GM19463 (cell line): ENCODE results near the gene KIFAP3.
"Not testable (repeated sequence)": the region's sequence is repeated elsewhere in the genome, so short reads cannot be mapped to it uniquely, and the experiment has no call there.

Experiments
- ATAC-seq: cut with Tn5 transposase; IDR thresholded peaks from one replicate; pipeline ENCODE4 v1.9.1; 2021; ENCODE audit warnings: mild to moderate bottlenecking, moderate library complexity; ENCODE audit not compliant: unreplicated experiment

The KIFAP3 gene

DNA sequence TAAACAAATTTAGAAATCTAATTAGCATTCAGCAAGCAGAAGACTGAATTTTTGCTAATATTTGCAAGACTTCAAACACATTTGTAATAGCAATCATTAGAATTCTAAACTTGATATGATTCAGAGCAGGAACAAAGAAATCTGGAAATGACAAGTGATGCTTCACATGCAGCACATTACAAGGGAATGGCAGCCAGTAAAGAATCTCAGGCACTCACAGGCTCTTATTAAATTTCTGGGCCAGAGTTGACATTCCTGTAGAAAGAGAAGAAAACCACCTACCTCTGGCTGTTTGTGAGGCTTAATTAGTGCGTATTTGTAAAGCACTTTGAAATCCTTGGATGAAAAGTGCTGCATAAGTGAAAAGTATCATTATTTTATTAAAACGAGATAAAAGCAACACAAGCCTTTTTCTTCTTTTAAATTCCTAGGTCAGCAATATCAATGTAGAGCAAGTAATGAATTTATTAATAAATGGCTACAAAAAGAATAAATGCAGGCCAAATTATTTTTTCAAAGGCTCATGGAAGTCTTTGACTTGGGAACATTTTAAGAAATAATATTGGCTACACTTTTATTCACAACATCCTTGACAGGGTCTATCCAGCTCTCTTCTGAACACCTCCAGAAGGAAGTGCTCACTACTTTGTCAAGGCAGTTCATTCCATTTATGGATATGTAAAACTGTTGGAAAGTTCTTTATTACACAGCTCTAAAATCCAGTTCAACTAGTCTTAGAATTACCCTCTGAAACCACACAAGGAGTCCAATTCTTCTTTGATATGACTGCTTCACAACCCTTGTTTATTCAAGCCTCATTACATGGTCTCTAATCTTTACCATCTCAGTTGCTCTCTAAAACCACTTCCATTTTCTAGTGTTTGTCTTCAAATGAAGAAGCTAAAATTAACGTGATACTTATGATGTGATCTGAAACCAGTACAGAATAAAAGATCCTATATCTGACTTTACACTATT is 148.7 kb downstream of the KIFAP3 start:
- no peak for ATAC-seq

- no peak for ATAC-seq
Observed at GRCh38 chr1:169924829-169925228, 149.7 kb downstream of the KIFAP3 start.

GRCh38 chr1:169924063-169924462 is 150.4 kb downstream of the KIFAP3 start:
- no peak for ATAC-seq

GRCh38 chr1:169921080-169921479 is 153.4 kb downstream of the KIFAP3 start:
- ATAC-seq = no peak

GRCh38 chr1:169918927-169919326 is 155.6 kb downstream of the KIFAP3 start:
- ATAC-seq = no peak

DNA sequence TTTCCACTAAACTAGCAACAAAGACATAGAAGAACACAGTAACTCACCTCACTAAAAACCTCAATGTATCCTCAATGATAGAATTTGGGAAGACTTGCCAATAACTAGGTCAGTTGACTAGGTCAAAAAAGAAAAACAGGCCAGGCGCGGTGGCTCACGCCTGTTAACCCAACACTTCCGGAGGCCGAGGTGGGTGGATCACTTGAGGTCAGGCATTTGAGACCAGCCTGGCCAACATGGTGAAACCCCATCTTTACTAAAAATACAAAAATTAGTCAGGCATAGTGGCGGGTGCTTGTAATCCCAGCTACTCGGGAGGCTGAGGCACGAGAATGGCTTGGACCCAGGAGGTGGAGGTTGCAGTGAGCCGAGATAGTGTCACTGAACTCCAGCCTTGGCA is 156.3 kb downstream of the KIFAP3 start:
- not testable (repeated sequence) for ATAC-seq

DNA sequence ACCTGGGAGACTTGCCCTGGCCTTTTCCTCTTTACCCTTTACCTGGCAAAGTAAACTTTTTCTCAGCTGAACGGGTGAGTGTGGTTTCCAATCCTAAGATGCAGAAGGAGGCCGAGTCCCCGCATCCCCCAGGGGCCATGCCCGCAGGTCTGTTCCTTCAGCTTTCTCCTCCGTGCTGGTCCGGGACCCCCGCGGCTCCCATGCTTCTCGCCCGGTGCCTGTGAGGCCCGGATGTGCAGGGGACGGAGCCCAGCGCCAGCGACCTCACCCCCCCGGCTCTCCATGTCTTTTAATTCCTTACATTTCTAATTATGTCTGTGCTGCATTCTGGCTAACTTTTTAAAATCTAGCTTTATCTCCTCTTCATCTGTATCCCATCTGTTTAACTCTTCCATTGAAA is 159.3 kb downstream of the KIFAP3 start:
- no peak for ATAC-seq

DNA sequence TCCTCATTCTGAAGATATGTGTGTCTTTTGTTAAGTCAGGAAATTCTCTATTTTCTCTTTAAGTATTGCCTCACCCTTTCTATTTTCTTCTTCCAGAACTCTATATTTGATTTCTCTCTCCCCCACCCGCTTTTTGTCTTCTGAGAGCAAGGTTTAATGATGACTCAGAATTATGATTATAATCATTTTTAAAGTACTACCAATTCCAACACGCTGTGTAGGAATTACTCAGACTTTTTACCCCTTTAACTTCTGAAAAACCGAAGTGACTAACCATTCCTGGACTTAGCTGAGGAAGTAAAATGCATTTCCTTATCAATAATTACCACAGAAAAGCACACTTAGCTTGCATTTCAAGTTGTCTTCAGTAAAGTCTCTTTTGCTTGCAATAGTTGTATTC is 160.0 kb downstream of the KIFAP3 start:
- ATAC-seq = no peak

DNA sequence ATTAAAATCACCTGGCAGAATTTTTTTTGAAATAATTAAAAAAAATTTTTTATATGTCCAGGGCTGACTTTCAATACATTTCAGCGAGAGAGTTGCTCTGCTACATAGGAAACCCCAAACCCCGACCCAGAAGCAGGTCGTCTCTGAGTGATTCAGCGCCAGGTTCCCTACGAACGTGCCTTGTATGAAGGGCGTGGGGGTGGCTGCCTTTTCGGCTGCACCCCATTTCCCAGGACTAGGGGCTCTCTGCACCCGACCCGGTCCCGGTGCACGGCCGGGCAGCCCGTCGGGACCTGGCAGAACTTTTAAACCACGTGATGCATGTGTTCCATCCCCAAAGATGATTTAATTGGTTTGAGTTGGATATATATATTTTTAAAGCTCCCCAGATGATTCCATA is 165.0 kb downstream of the KIFAP3 start:
- ATAC-seq = no peak

GRCh38 chr1:169906938-169907337 is 167.6 kb downstream of the KIFAP3 start:
- no peak for ATAC-seq

- ATAC-seq = no peak
Observed at GRCh38 chr1:169904834-169905233, 169.7 kb downstream of the KIFAP3 start.

- no peak for ATAC-seq
Observed at GRCh38 chr1:169902751-169903150, 171.7 kb downstream of the KIFAP3 start.

DNA sequence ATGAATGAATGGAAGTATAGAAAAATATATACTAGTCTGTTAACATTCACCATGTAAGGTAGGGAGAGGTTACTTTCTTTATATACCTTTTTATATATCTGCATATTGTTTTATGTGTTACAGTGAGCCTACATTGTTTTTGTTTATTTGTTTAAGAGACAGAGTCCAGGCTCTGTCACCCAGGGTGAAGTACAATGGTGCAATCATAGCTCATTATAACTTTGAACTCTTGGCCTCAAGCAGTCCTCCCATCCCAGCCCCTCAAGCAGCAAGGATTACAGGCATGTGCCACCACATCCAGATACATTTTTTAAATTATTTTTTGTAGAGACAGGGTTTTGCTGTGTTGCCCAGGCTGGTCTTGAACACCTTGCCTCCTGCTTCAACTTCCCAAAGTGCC is 173.4 kb downstream of the KIFAP3 start:
- no peak for ATAC-seq

- no peak for ATAC-seq
Observed at GRCh38 chr1:169900571-169900970, 173.9 kb downstream of the KIFAP3 start.

- no peak for ATAC-seq
Observed at GRCh38 chr1:169899519-169900217, 174.8 kb downstream of the KIFAP3 start.

DNA sequence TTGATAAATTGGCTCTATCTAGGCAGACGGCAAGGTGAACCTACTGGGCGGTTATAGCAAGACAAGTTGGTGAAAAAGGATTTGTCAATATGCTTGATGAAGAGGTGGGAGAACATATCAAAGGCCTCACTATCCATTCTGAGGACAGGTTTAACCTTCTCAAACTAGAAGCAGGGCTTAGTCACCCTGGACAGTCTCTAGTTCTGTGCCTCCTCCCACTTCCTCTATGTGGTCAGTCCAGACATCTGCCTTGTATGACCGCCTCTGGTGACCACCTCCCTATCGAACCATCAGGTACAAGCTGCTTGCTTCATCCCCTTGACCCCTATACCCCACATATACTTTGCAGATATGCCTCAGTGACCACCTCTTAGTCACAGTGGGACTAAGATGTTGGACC is 178.5 kb downstream of the KIFAP3 start:
- no peak for ATAC-seq

DNA sequence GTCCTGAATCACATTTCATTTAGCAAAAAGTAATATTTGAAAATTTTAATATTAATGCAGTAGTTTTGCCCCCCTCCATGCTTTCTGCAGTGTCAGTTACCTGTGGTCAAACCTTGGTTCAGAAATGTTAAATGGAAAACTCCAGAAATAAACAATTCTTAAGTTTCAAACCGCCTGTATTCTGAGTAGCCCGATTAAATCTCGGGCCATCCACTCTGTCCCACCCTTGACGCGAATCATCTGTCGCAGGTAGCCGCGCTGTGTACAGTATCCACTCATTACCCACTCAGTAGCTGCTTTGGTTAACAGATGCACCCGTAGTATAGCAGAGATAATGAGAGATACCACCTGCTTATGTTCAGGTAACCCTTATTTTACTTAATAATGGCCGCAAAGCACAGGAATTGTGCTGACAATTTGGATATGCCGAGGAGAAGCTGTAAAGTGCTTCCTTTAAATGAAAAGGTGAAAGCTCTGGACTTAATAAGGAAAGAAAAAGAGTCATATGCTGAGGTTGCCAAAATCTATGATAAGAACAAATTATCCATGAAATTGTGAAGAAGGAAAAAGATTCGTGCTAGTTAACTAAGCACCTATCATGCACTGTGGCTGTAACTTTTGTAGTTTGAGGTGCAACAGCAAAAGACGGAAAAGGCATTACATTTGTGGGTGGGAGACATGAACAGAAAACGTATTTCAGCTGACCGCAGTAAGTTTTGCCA is 179.9 kb downstream of the KIFAP3 start:
- no peak for ATAC-seq

DNA sequence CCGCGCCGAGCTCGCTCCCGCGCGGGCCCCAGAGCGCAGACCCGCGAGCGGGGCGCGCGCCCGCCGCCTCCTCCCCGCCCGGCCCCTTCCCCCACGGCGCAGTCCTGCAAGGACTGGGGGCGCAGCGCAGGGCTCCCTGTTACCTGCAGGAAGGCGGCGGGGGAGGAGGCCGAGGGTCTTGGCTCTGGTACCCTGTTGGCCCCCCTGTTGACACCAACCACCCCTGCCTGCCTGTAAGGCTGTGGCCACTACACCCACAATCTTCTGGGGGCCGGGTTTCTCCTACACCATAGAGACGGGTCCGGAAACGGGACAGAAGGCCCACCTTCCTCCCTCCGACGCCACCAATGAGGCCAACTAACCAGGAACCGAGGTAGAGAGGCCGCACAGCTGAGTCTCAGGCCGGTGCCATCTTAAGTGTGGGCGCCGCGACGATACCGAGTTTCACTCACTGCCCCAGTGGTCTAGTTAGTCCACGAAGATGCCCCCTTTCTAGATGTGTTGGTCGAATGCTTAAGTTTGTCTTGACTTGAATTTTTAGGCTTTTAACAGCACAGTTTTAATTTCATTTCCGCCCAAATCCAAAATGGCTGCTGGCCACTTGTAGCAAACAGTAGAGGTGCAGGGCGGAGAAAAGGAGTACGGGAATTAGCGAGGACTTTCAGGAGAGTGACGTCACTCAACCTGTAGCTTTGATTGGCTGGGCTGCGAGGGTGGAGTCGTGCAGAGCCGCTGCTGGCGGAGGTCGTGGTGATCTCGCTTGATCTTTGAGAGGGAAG is 180.7 kb downstream of the KIFAP3 start, which contains the start of gene SCYL3:
Gene SCYL3 (minus strand): TSS at position 252 of the 779 bp plus-strand sequence. CDS start 5,056 bp downstream, outside the sequence.
- ATAC-seq = peak; percentile 77

GRCh38 chr1:169892927-169893644 is 181.4 kb downstream of the KIFAP3 start:
- ATAC-seq = peak; percentile 13
